ENCODE results near the gene TEPSIN. TPM values are rescaled to one million over a fixed set of nuclear protein-coding genes. Genes with fewer than 3 reads are reported as not detected.

The TEPSIN gene
- total and polyA plus RNA-seq, 2 of the 13 experiments (the other 11 are each of a cell fraction or from before 2014, with no cell fraction given): 16.1 to 18.8 TPM

DNA sequence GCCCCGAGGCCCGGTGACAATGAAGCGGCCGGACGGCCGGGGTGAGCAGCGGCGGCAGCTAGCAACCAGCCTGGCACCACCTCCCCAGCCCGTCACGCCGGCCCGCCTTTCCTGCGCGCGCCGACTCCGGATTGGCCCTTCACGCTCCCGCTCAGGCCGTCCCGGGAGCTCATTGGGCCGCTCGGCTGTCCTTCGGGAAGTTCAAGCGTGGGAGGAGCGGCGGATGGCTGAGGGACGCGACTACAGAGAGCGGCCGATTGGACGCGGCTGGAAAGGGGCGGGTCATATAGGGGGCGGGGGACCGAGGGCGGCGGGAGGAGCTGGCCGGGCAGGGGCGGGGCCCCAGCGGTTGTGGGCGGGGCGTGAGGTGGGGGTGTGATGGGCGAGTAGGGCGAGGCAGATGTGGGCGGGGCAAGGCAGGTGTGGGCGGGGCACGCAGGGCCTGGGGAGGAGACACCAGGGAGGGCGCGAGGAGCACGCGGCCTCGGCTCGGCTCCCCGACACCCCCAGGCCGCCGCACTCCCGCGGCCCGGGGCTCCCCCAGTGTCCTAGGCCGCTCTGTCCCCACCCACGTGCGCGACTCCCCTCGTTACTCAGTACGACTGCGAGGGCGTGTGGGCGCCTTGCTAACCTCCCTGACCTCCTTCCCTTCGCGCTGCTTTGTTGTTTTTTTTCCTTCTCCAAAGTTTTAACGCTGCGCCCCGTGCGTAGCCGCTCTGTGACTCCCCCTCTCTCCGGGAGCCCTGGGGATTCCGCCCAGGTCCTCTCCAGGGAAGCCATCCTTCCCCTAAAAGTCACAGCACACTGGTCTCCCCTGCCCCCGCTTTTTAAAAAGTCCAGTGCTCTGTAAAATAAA lies 15.7 kb downstream of the TEPSIN start, which contains the start of gene CEP131 (continued):
- TF ChIP-seq, protein P1, sequence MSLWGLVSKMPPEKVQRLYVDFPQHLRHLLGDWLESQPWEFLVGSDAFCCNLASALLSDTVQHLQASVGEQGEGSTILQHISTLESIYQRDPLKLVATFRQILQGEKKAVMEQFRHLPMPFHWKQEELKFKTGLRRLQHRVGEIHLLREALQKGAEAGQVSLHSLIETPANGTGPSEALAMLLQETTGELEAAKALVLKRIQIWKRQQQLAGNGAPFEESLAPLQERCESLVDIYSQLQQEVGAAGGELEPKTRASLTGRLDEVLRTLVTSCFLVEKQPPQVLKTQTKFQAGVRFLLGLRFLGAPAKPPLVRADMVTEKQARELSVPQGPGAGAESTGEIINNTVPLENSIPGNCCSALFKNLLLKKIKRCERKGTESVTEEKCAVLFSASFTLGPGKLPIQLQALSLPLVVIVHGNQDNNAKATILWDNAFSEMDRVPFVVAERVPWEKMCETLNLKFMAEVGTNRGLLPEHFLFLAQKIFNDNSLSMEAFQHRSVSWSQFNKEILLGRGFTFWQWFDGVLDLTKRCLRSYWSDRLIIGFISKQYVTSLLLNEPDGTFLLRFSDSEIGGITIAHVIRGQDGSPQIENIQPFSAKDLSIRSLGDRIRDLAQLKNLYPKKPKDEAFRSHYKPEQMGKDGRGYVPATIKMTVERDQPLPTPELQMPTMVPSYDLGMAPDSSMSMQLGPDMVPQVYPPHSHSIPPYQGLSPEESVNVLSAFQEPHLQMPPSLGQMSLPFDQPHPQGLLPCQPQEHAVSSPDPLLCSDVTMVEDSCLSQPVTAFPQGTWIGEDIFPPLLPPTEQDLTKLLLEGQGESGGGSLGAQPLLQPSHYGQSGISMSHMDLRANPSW (CRISPR knock-in tag; IDR thresholded peaks at IDR 0.05; ENCODE audit: borderline replicate concordance): no peak
- no peak for TF ChIP-seq RBM22 (optimal IDR thresholded peaks at IDR 0.05; ENCODE audit: low read length)
- peak; percentile 66 for TF ChIP-seq ZNF574 (CRISPR knock-in tag; IDR thresholded peaks at IDR 0.05)
- no peak for TF ChIP-seq JUNB (CRISPR knock-in tag; IDR thresholded peaks at IDR 0.05; ENCODE audit: borderline replicate concordance)
- TF ChIP-seq MED13 (CRISPR knock-in tag; IDR thresholded peaks at IDR 0.05): peak; percentile 46; the same call in 1 of the 2 replicates
- TF ChIP-seq ZNF703 (CRISPR knock-in tag; IDR thresholded peaks at IDR 0.05; ENCODE audit: borderline replicate concordance): no peak
- no peak for TF ChIP-seq ZNF878 (CRISPR knock-in tag; IDR thresholded peaks at IDR 0.05)
- no peak for TF ChIP-seq BRCA1 (CRISPR knock-in tag; IDR thresholded peaks at IDR 0.05)
- TF ChIP-seq ZZZ3 (CRISPR knock-in tag; IDR thresholded peaks at IDR 0.05; ENCODE audit: borderline replicate concordance): no peak; the same call in 1 of the 2 replicates
- peak; percentile 96 for TF ChIP-seq NFYB (CRISPR knock-in tag; IDR thresholded peaks at IDR 0.05)
- no peak for TF ChIP-seq GLMP (CRISPR knock-in tag; IDR thresholded peaks at IDR 0.05; ENCODE audit: borderline replicate concordance)
- TF ChIP-seq STAT5B (CRISPR knock-in tag; IDR thresholded peaks at IDR 0.05): no peak
- peak; percentile 87 for TF ChIP-seq ZNF781 (CRISPR knock-in tag; IDR thresholded peaks at IDR 0.05; ENCODE audit: borderline replicate concordance, not compliant biosample characterization)
- TF ChIP-seq ZNF232 (CRISPR knock-in tag; IDR thresholded peaks at IDR 0.05; ENCODE audit: borderline replicate concordance): peak; percentile 84
- no peak for TF ChIP-seq TCF12 (IDR thresholded peaks at IDR 0.05)
- TF ChIP-seq TCF12 (CRISPR knock-in tag; IDR thresholded peaks at IDR 0.05): peak; percentile 32
- TF ChIP-seq ZNF550 (CRISPR knock-in tag; IDR thresholded peaks at IDR 0.05; ENCODE audit: borderline replicate concordance): no peak
- TF ChIP-seq, protein P2, sequence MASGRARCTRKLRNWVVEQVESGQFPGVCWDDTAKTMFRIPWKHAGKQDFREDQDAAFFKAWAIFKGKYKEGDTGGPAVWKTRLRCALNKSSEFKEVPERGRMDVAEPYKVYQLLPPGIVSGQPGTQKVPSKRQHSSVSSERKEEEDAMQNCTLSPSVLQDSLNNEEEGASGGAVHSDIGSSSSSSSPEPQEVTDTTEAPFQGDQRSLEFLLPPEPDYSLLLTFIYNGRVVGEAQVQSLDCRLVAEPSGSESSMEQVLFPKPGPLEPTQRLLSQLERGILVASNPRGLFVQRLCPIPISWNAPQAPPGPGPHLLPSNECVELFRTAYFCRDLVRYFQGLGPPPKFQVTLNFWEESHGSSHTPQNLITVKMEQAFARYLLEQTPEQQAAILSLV (CRISPR knock-in tag; IDR thresholded peaks at IDR 0.05; ENCODE audit: borderline replicate concordance): peak; percentile 90
- TF ChIP-seq ZNF354B (CRISPR knock-in tag; IDR thresholded peaks at IDR 0.05): peak; percentile 98
- TF ChIP-seq TAF1 (CRISPR knock-in tag; IDR thresholded peaks at IDR 0.05): peak; percentile 39; the same call in 1 of the 2 replicates
- peak; percentile 87 for TF ChIP-seq SP5 (CRISPR knock-in tag; IDR thresholded peaks at IDR 0.05; ENCODE audit: borderline replicate concordance, low read depth)
